A673 (cell line): ENCODE data around the gene GSTM1. TPM values are rescaled to one million over a fixed set of nuclear protein-coding genes. Genes with fewer than 3 reads are reported as not detected.

Source experiments
- Bru-seq: library from RNA; stranded (reverse); fragments of 400-500 nt; gene quantifications from one replicate; lab custom pipeline; 2021; lab: Mats Ljungman, UMichigan
- BruChase-seq, 2 experiments: library from RNA; stranded (reverse); fragments of 400-500 nt; gene quantifications; one replicate each; lab custom pipeline; 2021; lab: Mats Ljungman, UMichigan
- BruUV-seq: library from RNA; stranded (reverse); fragments of 400-500 nt; replicated peaks from 2 replicates; lab custom pipeline; 2021; lab: Mats Ljungman, UMichigan
- CTCF ChIA-PET: fragments of 300-600 bp; sonication (Branson Sonifier 250); formaldehyde crosslinking; loops from one replicate; lab custom pipeline; 2022; ENCODE audit warnings: antibody characterized with exemption; lab: Charles Lee
- POLR2A ChIA-PET: fragments of 300-600 bp; sonication (Branson Sonifier 250); formaldehyde crosslinking; loops from one replicate; lab custom pipeline; 2022; ENCODE audit warnings: antibody characterized with exemption; ENCODE audit not compliant: low non-redundant PET; lab: Charles Lee
- DNase-seq: peaks from one replicate; pipeline ENCODE4 v3.0.0-alpha.2; 2015; ENCODE audit warnings: low spot score
- H3K27ac ChIP-seq: fragments of 200-600 bp; sonication (generic); 2 replicates; pipeline ENCODE4 v1.5.1; 2016; ENCODE audit warnings: mixed run types, low read depth, mild to moderate bottlenecking, mixed read lengths, antibody characterized with exemption, low read length; ENCODE audit not compliant: poor library complexity, severe bottlenecking
- H3K27me3 ChIP-seq: fragments of 200-600 bp; sonication (generic); replicated peaks from 2 replicates; pipeline ENCODE4 v1.6.1; 2017; ENCODE audit warnings: mixed run types, low read depth, mild to moderate bottlenecking, mixed read lengths, antibody characterized with exemption, low read length; ENCODE audit not compliant: insufficient read depth, poor library complexity
- H3K36me3 ChIP-seq: fragments of 200-600 bp; sonication (generic); 2 replicates; pipeline ENCODE4 v1.6.1; 2016; ENCODE audit warnings: mixed run types, mild to moderate bottlenecking, mixed read lengths, antibody characterized with exemption, low read length; ENCODE audit not compliant: insufficient read depth, poor library complexity, severe bottlenecking
- H3K4me1 ChIP-seq: fragments of 200-600 bp; sonication (generic); 2 replicates; pipeline ENCODE4 v1.6.1; 2017; ENCODE audit warnings: mixed run types, mild to moderate bottlenecking, mixed read lengths, antibody characterized with exemption, low read length; ENCODE audit not compliant: insufficient read depth, poor library complexity, severe bottlenecking
- H3K4me3 ChIP-seq: fragments of 200-600 bp; sonication (generic); 2 replicates; pipeline ENCODE4 v1.5.1; 2016; ENCODE audit warnings: low read depth, mixed run types, mild to moderate bottlenecking, mixed read lengths, low read length; ENCODE audit not compliant: poor library complexity, severe bottlenecking
- H3K9me3 ChIP-seq: fragments of 200-600 bp; sonication (generic); 2 replicates; pipeline ENCODE4 v1.6.1; 2016; ENCODE audit warnings: mixed run types, low read depth, mild to moderate bottlenecking, mixed read lengths, antibody characterized with exemption, low read length; ENCODE audit not compliant: poor library complexity, severe bottlenecking
- CTCF ChIP-seq: fragments of 300-800, 200-600 bp; sonication (generic); conservative IDR thresholded peaks from 2 replicates; pipeline ENCODE4 v1.5.1; 2017; ENCODE audit warnings: low read depth, mild to moderate bottlenecking, antibody characterized with exemption, low read length, moderate library complexity, mixed read lengths
- EZH2 ChIP-seq: fragments of 200-600 bp; sonication (generic); IDR thresholded peaks from 2 replicates; pipeline ENCODE4 v1.6.1; 2017; ENCODE audit warnings: borderline replicate concordance, low read depth, mild to moderate bottlenecking, mixed read lengths, antibody characterized with exemption, low read length; ENCODE audit not compliant: poor library complexity, severe bottlenecking
- intact Hi-C: fragments of 100-400 bp; cut with micrococcal nuclease; formaldehyde crosslinking; loops from one replicate; pipeline ENCODE4 v1.10.0; 2022; ENCODE audit not compliant: unreplicated experiment
- long read RNA-seq: library from polyadenylated mRNA; stranded (forward); transcript quantifications from one replicate; pipeline ENCODE4 v2.0.0, GENCODE V29; 2022
- total RNA-seq: library from RNA; stranded (reverse); gene quantifications from 2 replicates; pipeline ENCODE4 v1.2.3, GENCODE V29; 2021

The GSTM1 gene
- total RNA-seq (166 TPM in 2 replicates), Bru-seq, nascent RNA (percentile 90 among the genes with signal in this experiment), BruChase-seq, experiment 1, labeled RNA remaining after a 2-hour chase (percentile 91 among the genes with signal in this experiment), BruChase-seq, experiment 2, labeled RNA remaining after a 6-hour chase (percentile 96 among the genes with signal in this experiment)
- long read RNA-seq, transcript GSTM1-201 (8 exons, 1,161 nt) = major isoform, 175 of 226 reads
- long read RNA-seq, partial matches to known transcripts = 8 of 226 reads
- long read RNA-seq, other reads (novel, unspliced or antisense) = 34 of 226 reads

GRCh38 chr1:109687641-109688499, at the start of gene GSTM1:
GSTM1 (plus strand) TSS chr1:109687817; CDS start chr1:109687874, 57 bp downstream.
- H3K4me1 ChIP-seq = no peaks in the 10 kb centered on the region
- TSS peak; percentile 28 for BruUV-seq
- peak; percentile 91 for DNase-seq
- ChIA-PET POLR2A (interaction anchor here (1.3 kb wide), 1 partner anchor 24 kb away, joined by 16 read pairs; the partner anchor contains the start of gene GSTM5), CTCF (interaction anchor here (0.6 to 1.5 kb wide), 5 partner anchors 24 to 297 kb away, joined by 3 to 12 read pairs (median 8); partner anchors contain the start of genes AHCYL1 and GSTM5)
- H3K4me3 ChIP-seq = peak within 1 kb of the TSS; percentile 64
- no peak for TF ChIP-seq EZH2
- peak; percentile 55 for TF ChIP-seq CTCF
- H3K36me3 ChIP-seq = peaks cover 11% of the 10 kb centered on the region
- H3K9me3 ChIP-seq = no peaks in the 10 kb centered on the region
- intact Hi-C loops = no loop called here
- peak within 1 kb of the TSS; percentile 82 for H3K27ac ChIP-seq
- no peaks in the 10 kb centered on the region for H3K27me3 ChIP-seq

GRCh38 chr1:109639063-109639840, 48.4 kb upstream of the GSTM1 start:
- intact Hi-C loops = no loop called here
- no peak for TF ChIP-seq EZH2
- no peak for TF ChIP-seq CTCF
- H3K4me3 ChIP-seq = no peak overlapping the region
- ChIA-PET POLR2A (no interaction called here), CTCF (interaction anchor here (0.6 to 3.6 kb wide), 5 partner anchors 11 to 135 kb away, joined by 3 to 36 read pairs (median 9); partner anchors contain the start of gene GSTM1)
- no peak for DNase-seq
- no peaks in the 10 kb centered on the region for H3K9me3 ChIP-seq
- H3K27me3 ChIP-seq = no peaks in the 10 kb centered on the region
- no peaks in the 10 kb centered on the region for H3K36me3 ChIP-seq
- H3K4me1 ChIP-seq = peaks cover 39% of the 10 kb centered on the region
- H3K27ac ChIP-seq = no peak overlapping the region
- no TSS peak for BruUV-seq

- intact Hi-C loops = loop anchor here (5.0 kb wide), 3 partner anchors 93 to 347 kb away; partner anchors contain the start of gene GNAI3
- H3K4me3 ChIP-seq = no peak overlapping the region
- no peaks in the 10 kb centered on the region for H3K36me3 ChIP-seq
- BruUV-seq = no TSS peak
- H3K4me1 ChIP-seq = peaks cover 34% of the 10 kb centered on the region
- H3K27me3 ChIP-seq = no peaks in the 10 kb centered on the region
- ChIA-PET POLR2A (no interaction called here), CTCF (interaction anchor here (0.5 to 3.6 kb wide), 13 partner anchors 8 to 372 kb away, joined by 3 to 36 read pairs (median 6); partner anchors contain the start of genes AHCYL1 and GSTM1)
- TF ChIP-seq EZH2 (no peak), CTCF (no peak)
- no peak for DNase-seq
- no peaks in the 10 kb centered on the region for H3K9me3 ChIP-seq
- H3K27ac ChIP-seq = no peak overlapping the region
Observed at GRCh38 chr1:109639841-109640184, 47.8 kb upstream of the GSTM1 start.
